Osteoblast (primary cell): Measurements from ENCODE around the gene LAMC1. TPM values are rescaled to one million over a fixed set of nuclear protein-coding genes. Genes with fewer than 3 reads are reported as not detected.

Source experiments
- DNase-seq: peaks from one replicate; pipeline ENCODE4 v3.0.0; 2011; ENCODE audit warnings: low spot score, mixed read lengths; ENCODE audit not compliant: insufficient read length; ENCODE audit errors: missing footprints
- H2AFZ ChIP-seq: 2 replicates; pipeline ENCODE4 v1.6.0; 2011; ENCODE audit warnings: mild to moderate bottlenecking, low read length
- H3K27ac ChIP-seq: 2 replicates; pipeline ENCODE4 v1.5.1; 2011; ENCODE audit warnings: mild to moderate bottlenecking, low read depth, low read length, moderate library complexity
- H3K27me3 ChIP-seq: 2 replicates; pipeline ENCODE4 v1.6.0; 2012; ENCODE audit warnings: mild to moderate bottlenecking, control low read depth, inconsistent platforms, low read length, moderate library complexity; ENCODE audit not compliant: insufficient read depth
- H3K36me3 ChIP-seq: 2 replicates; pipeline ENCODE4 v1.5.1; 2011; ENCODE audit warnings: mild to moderate bottlenecking, low read length, control low read depth, moderate library complexity; ENCODE audit not compliant: insufficient read depth
- H3K4me1 ChIP-seq: 2 replicates; pipeline ENCODE4 v1.5.1; 2011; ENCODE audit warnings: mild to moderate bottlenecking, low read length, control low read depth, moderate library complexity; ENCODE audit not compliant: insufficient read depth
- H3K4me2 ChIP-seq: 2 replicates; pipeline ENCODE4 v1.6.0; 2011; ENCODE audit warnings: mild to moderate bottlenecking, low read length; ENCODE audit not compliant: insufficient read depth
- H3K4me3 ChIP-seq: fragments of 200-600 bp; sonication (generic); 3 replicates; pipeline ENCODE4 v1.5.1; 2012; ENCODE audit warnings: mild to moderate bottlenecking, low read length, inconsistent platforms; ENCODE audit not compliant: insufficient read depth
- H3K79me2 ChIP-seq: 2 replicates; pipeline ENCODE4 v1.6.0; 2012; ENCODE audit warnings: mild to moderate bottlenecking, low read length, control low read depth, inconsistent platforms; ENCODE audit not compliant: insufficient read depth
- H3K9me3 ChIP-seq: 2 replicates; pipeline ENCODE4 v1.5.1; 2011; ENCODE audit warnings: low read depth, low read length, control low read depth
- H4K20me1 ChIP-seq: 2 replicates; pipeline ENCODE4 v1.6.0; 2012; ENCODE audit warnings: mild to moderate bottlenecking, low read length, control low read depth; ENCODE audit not compliant: insufficient read depth
- CTCF ChIP-seq: IDR thresholded peaks from 2 replicates; pipeline ENCODE4 v1.5.1; 2011; ENCODE audit warnings: mild to moderate bottlenecking, low read depth, low read length, moderate library complexity; ENCODE audit errors: extremely low read depth
- total RNA-seq: library from RNA; depleted of rRNA; stranded (reverse); fragments of >200 nt; gene quantifications from 2 replicates; pipeline ENCODE4 v1.2.3, GENCODE V29; 2012

Gene LAMC1
- total RNA-seq, 1 donor, result 966 TPM

DNA sequence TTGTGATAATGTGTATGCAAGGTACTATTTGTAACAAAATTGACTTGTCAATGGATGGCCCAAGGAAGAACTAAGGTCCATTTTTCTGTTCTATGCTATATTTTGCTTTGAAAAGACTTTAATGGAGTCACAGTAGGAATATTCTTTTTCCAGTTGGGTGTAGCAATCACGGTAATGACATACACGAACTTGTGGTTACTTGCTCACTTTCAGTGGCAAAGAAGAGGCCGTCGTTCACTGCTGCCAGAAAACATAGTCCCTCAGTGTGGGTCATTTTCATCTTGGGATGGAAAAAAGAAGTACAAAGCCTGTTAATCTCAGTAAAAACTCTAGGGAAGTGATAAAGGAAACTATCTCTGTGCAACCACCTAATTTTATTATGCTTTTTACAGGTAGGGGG, 115.1 kb downstream of the LAMC1 start:
- peaks cover 10% of the 10 kb centered on the region for H3K4me1 ChIP-seq
- no peaks in the 10 kb centered on the region for H4K20me1 ChIP-seq
- no peak overlapping the region for H3K4me2 ChIP-seq
- no peak for TF ChIP-seq CTCF
- DNase-seq, result no peak
- H2AFZ ChIP-seq, result no peak overlapping the region
- peaks cover 6% of the 10 kb centered on the region for H3K79me2 ChIP-seq
- H3K27me3 ChIP-seq, result no peaks in the 10 kb centered on the region
- no peak overlapping the region for H3K4me3 ChIP-seq
- H3K9me3 ChIP-seq, result no peaks in the 10 kb centered on the region
- H3K36me3 ChIP-seq, result peaks cover 93% of the 10 kb centered on the region
- H3K27ac ChIP-seq, result peak overlapping the region; percentile 53

DNA sequence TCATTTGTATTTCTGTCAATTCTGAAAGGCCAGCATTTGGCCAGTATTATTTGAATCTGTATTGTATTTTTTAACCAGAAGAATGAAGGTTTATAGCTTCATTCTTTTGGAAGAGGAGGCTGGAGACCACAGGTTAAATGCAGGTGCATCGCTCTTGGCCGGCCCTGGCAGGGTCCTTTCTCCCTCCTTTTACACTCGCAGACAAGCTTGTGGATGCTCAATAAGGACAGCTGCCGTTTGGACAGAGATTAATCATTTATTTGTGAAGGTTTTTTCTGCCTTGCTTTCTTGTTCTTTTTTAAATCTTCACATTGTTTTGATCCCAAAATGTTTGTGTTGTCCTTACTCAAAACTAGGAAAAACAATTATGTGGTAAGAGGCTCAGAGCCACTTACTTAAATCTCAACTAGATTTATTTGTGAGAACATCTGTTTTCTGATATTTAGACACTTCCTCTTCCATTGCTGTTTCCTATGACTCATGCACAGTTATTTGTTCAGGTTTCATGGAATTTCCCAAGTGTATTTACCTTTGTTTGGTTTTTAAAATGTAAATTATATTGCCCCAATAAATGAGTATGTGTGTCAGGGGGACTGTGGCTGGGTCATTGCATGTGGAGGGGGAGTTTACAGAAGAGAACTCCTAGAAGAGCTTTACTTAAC, 116.2 kb downstream of the LAMC1 start:
- H3K36me3 ChIP-seq, result peaks cover 93% of the 10 kb centered on the region
- peaks cover 10% of the 10 kb centered on the region for H3K4me1 ChIP-seq
- H3K27ac ChIP-seq, result peak overlapping the region; percentile 4

DNA sequence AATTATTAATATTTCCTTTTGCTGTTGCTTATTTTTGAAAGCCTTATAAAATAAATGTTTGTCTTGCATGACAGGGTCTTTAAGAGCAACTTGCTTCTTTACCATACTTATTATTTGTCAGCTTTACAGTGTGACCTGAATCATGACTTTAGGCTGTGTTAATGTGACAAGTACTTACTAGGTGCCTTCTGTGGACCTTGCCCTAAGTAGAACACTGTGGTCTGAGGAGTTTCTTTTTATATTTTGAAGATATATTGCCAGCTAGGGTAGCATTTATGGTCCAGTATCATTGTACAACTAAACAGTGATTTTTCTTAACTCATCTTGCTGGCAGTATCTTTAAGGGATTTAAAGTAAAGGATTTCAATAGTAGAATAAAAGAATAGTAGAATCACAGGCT, 117.4 kb downstream of the LAMC1 start:
- Histone ChIP-seq H3K27me3 (no peaks in the 10 kb centered on the region), H3K4me1 (peaks cover 10% of the 10 kb centered on the region), H3K9me3 (no peaks in the 10 kb centered on the region), H3K36me3 (peaks cover 86% of the 10 kb centered on the region), H3K79me2 (peaks cover 4% of the 10 kb centered on the region), H3K27ac (no peak overlapping the region), H3K4me2 (no peak overlapping the region), H2AFZ (no peak overlapping the region), H4K20me1 (no peaks in the 10 kb centered on the region), H3K4me3 (no peak overlapping the region)
- TF ChIP-seq CTCF, result no peak
- no peak for DNase-seq

More for the DNA sequence above, 116.2 kb downstream of the LAMC1 start:
- Histone ChIP-seq H4K20me1 (no peaks in the 10 kb centered on the region), H3K27me3 (no peaks in the 10 kb centered on the region), H3K9me3 (no peaks in the 10 kb centered on the region), H3K4me2 (no peak overlapping the region), H3K4me3 (no peak overlapping the region), H2AFZ (no peak overlapping the region), H3K79me2 (peaks cover 4% of the 10 kb centered on the region)
- no peak for TF ChIP-seq CTCF
- DNase-seq, result no peak

DNA sequence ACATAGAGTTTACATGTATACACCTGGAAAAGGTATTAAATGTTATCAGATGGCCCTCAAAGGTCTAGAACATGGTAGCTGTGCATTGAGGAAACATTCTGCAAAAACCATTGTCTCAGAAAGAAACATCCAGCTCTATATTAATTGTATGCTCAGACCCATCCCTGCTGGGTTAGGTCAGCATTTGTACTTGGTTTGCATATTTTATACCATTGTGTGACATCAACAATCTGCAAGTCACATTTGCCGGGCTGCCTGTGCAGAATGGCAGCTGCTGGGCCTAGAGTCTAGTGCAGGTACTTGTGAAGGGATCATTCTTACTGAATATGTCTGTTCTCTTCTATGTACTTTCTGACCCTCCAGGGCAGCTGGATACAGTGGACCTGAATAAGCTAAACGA, 119.0 kb downstream of the LAMC1 start:
- H3K79me2 ChIP-seq, result no peaks in the 10 kb centered on the region
- no peak for TF ChIP-seq CTCF
- H2AFZ ChIP-seq, result no peak overlapping the region
- H3K4me1 ChIP-seq, result peaks cover 10% of the 10 kb centered on the region
- H3K9me3 ChIP-seq, result no peaks in the 10 kb centered on the region
- peaks cover 71% of the 10 kb centered on the region for H3K36me3 ChIP-seq
- H3K4me2 ChIP-seq, result no peak overlapping the region
- H3K27ac ChIP-seq, result no peak overlapping the region
- H4K20me1 ChIP-seq, result no peaks in the 10 kb centered on the region
- H3K27me3 ChIP-seq, result no peaks in the 10 kb centered on the region
- DNase-seq, result no peak
- no peak overlapping the region for H3K4me3 ChIP-seq
